Thymus (tissue), 11 donors: ENCODE data around the gene ADH6. TPM values are rescaled to one million over a fixed set of nuclear protein-coding genes. Genes with fewer than 3 reads are reported as not detected.
A peak's percentile ranks its signal among the peaks of the same experiment; 100 is the strongest.
"Not testable (repeated sequence)": the region's sequence is repeated elsewhere in the genome, so short reads cannot be mapped to it uniquely, and the experiment has no call there.

ENCODE experiments used
- DNase-seq, 9 donors: peaks; one replicate each; pipeline ENCODE4 v3.0.0-alpha.2; 2013; ENCODE audit warnings: low spot score in 9 of 9, low read depth in 6 of 9, missing footprints in 1 of 9
- H3K27ac ChIP-seq, 2 donors: one replicate each; pipeline ENCODE4 v1.5.1; 2013; ENCODE audit warnings: control low read depth in 1 of 2, low read depth in 1 of 2, low read length in 1 of 2, mild to moderate bottlenecking in 1 of 2, moderate library complexity in 1 of 2
- H3K27me3 ChIP-seq, 2 donors: one replicate each; pipeline ENCODE4 v1.5.1; 2013; ENCODE audit warnings: low read length in 1 of 2; ENCODE audit not compliant: control insufficient read depth in 2 of 2, insufficient read depth in 1 of 2
- H3K36me3 ChIP-seq, 2 donors: one replicate each; pipeline ENCODE4 v1.5.1; 2013; ENCODE audit warnings: low read length in 1 of 2, mild to moderate bottlenecking in 1 of 2, moderate library complexity in 1 of 2; ENCODE audit not compliant: control insufficient read depth in 2 of 2, insufficient read depth in 2 of 2
- H3K4me1 ChIP-seq, 2 donors: one replicate each; pipeline ENCODE4 v1.5.1; 2013; ENCODE audit warnings: low read length in 2 of 2; ENCODE audit not compliant: control insufficient read depth in 2 of 2, insufficient read depth in 2 of 2
- H3K4me3 ChIP-seq, 2 donors: one replicate each; pipeline ENCODE4 v1.5.1; 2013; ENCODE audit warnings: low read length in 2 of 2, control low read depth in 1 of 2, mild to moderate bottlenecking in 1 of 2
- H3K9me3 ChIP-seq, 2 donors: one replicate each; pipeline ENCODE4 v1.5.1; 2013; ENCODE audit warnings: low read length in 1 of 2, mild to moderate bottlenecking in 1 of 2; ENCODE audit not compliant: control insufficient read depth in 2 of 2, insufficient read depth in 1 of 2
- WGBS: extraction: QIAGEN DNeasy Blood & Tissue Kit; methylation state at CpG from one replicate; pipeline ENCODE4 v1.1.7; 2013; 5-methylcytosine and 5-hydroxymethylcytosine counted together
- polyA plus RNA-seq: library from polyadenylated mRNA; stranded (reverse); fragments of 200-250 nt; gene quantifications from one replicate; pipeline ENCODE4 v1.2.3, GENCODE V29; 2013
- total RNA-seq: library from RNA; stranded (reverse); fragments of 120-200 nt; gene quantifications from one replicate; pipeline ENCODE4 v1.2.4, GENCODE V29; 2013
- donor health status: healthy.

ADH6 gene
- total and polyA plus RNA-seq, 2 donors = 0.09 to 1.5 TPM

- WGBS = 89% methylated on average over 5 of the region's 5 CpGs
- Histone ChIP-seq H3K4me3 (no peak overlapping the region), H3K36me3 (no peaks in the 10 kb centered on the region), H3K4me1 (no peaks in the 10 kb centered on the region), H3K27ac (no peak overlapping the region), H3K27me3 (no peaks in the 10 kb centered on the region), H3K9me3 (no peaks in the 10 kb centered on the region)
- no peak for DNase-seq
Observed at GRCh38 chr4:99202536-99202935, 16.5 kb downstream of the ADH6 start.

GRCh38 chr4:99202094-99202493, 17.0 kb downstream of the ADH6 start:
- DNase-seq = no peak
- Histone ChIP-seq H3K36me3 (no peaks in the 10 kb centered on the region), H3K27ac (no peak overlapping the region), H3K4me1 (no peaks in the 10 kb centered on the region), H3K4me3 (no peak overlapping the region), H3K27me3 (no peaks in the 10 kb centered on the region), H3K9me3 (no peaks in the 10 kb centered on the region)

- no peaks in the 10 kb centered on the region for H3K36me3 ChIP-seq
- 87% methylated on average over 3 of the region's 3 CpGs for WGBS
- H3K27ac ChIP-seq = no peak overlapping the region
Observed at GRCh38 chr4:99201690-99202089, 17.4 kb downstream of the ADH6 start.

GRCh38 chr4:99200138-99200537, 18.9 kb downstream of the ADH6 start:
- no peak for DNase-seq
- H3K27ac ChIP-seq = no peak overlapping the region
- 96% methylated on average over 1 of the region's 1 CpG for WGBS

More at GRCh38 chr4:99201690-99202089, 17.4 kb downstream of the ADH6 start:
- Histone ChIP-seq H3K27me3 (no peaks in the 10 kb centered on the region), H3K4me1 (no peaks in the 10 kb centered on the region), H3K9me3 (no peaks in the 10 kb centered on the region), H3K4me3 (no peak overlapping the region)
- no peak for DNase-seq

GRCh38 chr4:99190336-99190735, 28.7 kb downstream of the ADH6 start:
- H3K27ac ChIP-seq = peak overlapping the region in 1 of 2 donors; percentile 18
- peaks cover 0 to 10% of the 10 kb centered on the region in 2 donors for H3K9me3 ChIP-seq
- no peaks in the 10 kb centered on the region for H3K36me3 ChIP-seq
- 73% methylated on average over 5 of the region's 5 CpGs for WGBS
- DNase-seq = no peak
- no peak overlapping the region for H3K4me3 ChIP-seq
- H3K4me1 ChIP-seq = no peaks in the 10 kb centered on the region
- no peaks in the 10 kb centered on the region for H3K27me3 ChIP-seq

More at GRCh38 chr4:99200138-99200537, 18.9 kb downstream of the ADH6 start:
- Histone ChIP-seq H3K4me3 (no peak overlapping the region), H3K4me1 (no peaks in the 10 kb centered on the region), H3K36me3 (no peaks in the 10 kb centered on the region), H3K27me3 (no peaks in the 10 kb centered on the region), H3K9me3 (peaks cover 0 to 7% of the 10 kb centered on the region in 2 donors)

GRCh38 chr4:99189900-99190299, 29.1 kb downstream of the ADH6 start:
- not testable (repeated sequence) for H3K4me1 ChIP-seq, DNase-seq, H3K4me3 ChIP-seq, H3K36me3 ChIP-seq, H3K27me3 ChIP-seq, H3K9me3 ChIP-seq
- 94% methylated on average over 3 of the region's 3 CpGs for WGBS
- H3K27ac ChIP-seq = peak overlapping the region in 1 of 2 donors; percentile 18

GRCh38 chr4:99186029-99186428, 33.0 kb downstream of the ADH6 start:
- Histone ChIP-seq H3K27ac (no peak overlapping the region), H3K9me3 (peaks cover 0 to 10% of the 10 kb centered on the region in 2 donors), H3K4me3 (no peak overlapping the region), H3K36me3 (no peaks in the 10 kb centered on the region), H3K27me3 (no peaks in the 10 kb centered on the region), H3K4me1 (no peaks in the 10 kb centered on the region)
- no peak for DNase-seq
- 97% methylated on average over 1 of the region's 1 CpG for WGBS

- Histone ChIP-seq H3K27me3 (no peaks in the 10 kb centered on the region), H3K4me1 (no peaks in the 10 kb centered on the region), H3K27ac (no peak overlapping the region), H3K4me3 (no peak overlapping the region), H3K9me3 (peaks cover 0 to 10% of the 10 kb centered on the region in 2 donors), H3K36me3 (no peaks in the 10 kb centered on the region)
- WGBS = 94% methylated on average over 2 of the region's 2 CpGs
- no peak for DNase-seq
Observed at GRCh38 chr4:99185581-99185980, 33.5 kb downstream of the ADH6 start.

GRCh38 chr4:99180382-99181070, 38.5 kb downstream of the ADH6 start:
- H3K9me3 ChIP-seq = peaks cover 0 to 4% of the 10 kb centered on the region in 2 donors
- 98% methylated on average over 2 of the region's 2 CpGs for WGBS
- no peak for DNase-seq
- H3K27ac ChIP-seq = no peak overlapping the region
- no peak overlapping the region for H3K4me3 ChIP-seq
- H3K36me3 ChIP-seq = no peaks in the 10 kb centered on the region
- H3K27me3 ChIP-seq = no peaks in the 10 kb centered on the region
- no peaks in the 10 kb centered on the region for H3K4me1 ChIP-seq
